ENCODE results near the gene UBLCP1. TPM values are rescaled to one million over a fixed set of nuclear protein-coding genes. Genes with fewer than 3 reads are reported as not detected.

UBLCP1 gene
- total RNA-seq, 1 donor from 2014 or later, result 35.7 TPM

GRCh38 chr5:159331093-159331973, 68.2 kb downstream of the UBLCP1 start:
- peak overlapping the region; percentile 74 for H3K4me3 Mint-ChIP-seq (ENCODE audit: unreplicated experiment)
- H3K36me3 Mint-ChIP-seq (ENCODE audit: unreplicated experiment), result no peaks in the 10 kb centered on the region
- H3K9me3 Mint-ChIP-seq (ENCODE audit: unreplicated experiment), result no peaks in the 10 kb centered on the region
- peaks cover 18% of the 10 kb centered on the region for H3K4me1 Mint-ChIP-seq (ENCODE audit: unreplicated experiment)
- H3K27ac Mint-ChIP-seq (ENCODE audit: unreplicated experiment), result peak overlapping the region; percentile 41
- peak; percentile 86 for TF ChIP-seq CTCF (IDR thresholded peaks at IDR 0.05)
- H3K27me3 Mint-ChIP-seq (ENCODE audit: unreplicated experiment), result peaks cover 23% of the 10 kb centered on the region
- peak; percentile 90 for DNase-seq (ENCODE audit: extremely low spot score, unreplicated experiment)

GRCh38 chr5:159332800-159333544, 69.9 kb downstream of the UBLCP1 start:
- no peak overlapping the region for H3K4me3 Mint-ChIP-seq (ENCODE audit: unreplicated experiment)
- DNase-seq (ENCODE audit: extremely low spot score, unreplicated experiment), result no peak

GRCh38 chr5:159333545-159333925, 70.4 kb downstream of the UBLCP1 start:
- no peak for DNase-seq (ENCODE audit: extremely low spot score, unreplicated experiment)
- no peak for TF ChIP-seq CTCF (IDR thresholded peaks at IDR 0.05)
- H3K4me3 Mint-ChIP-seq (ENCODE audit: unreplicated experiment), result no peak overlapping the region
- no peak overlapping the region for H3K27ac Mint-ChIP-seq (ENCODE audit: unreplicated experiment)
- no peaks in the 10 kb centered on the region for H3K36me3 Mint-ChIP-seq (ENCODE audit: unreplicated experiment)
- H3K4me1 Mint-ChIP-seq (ENCODE audit: unreplicated experiment), result peaks cover 25% of the 10 kb centered on the region
- peaks cover 4% of the 10 kb centered on the region for H3K9me3 Mint-ChIP-seq (ENCODE audit: unreplicated experiment)
- peaks cover 8% of the 10 kb centered on the region for H3K27me3 Mint-ChIP-seq (ENCODE audit: unreplicated experiment)

More at GRCh38 chr5:159332800-159333544, 69.9 kb downstream of the UBLCP1 start:
- H3K9me3 Mint-ChIP-seq (ENCODE audit: unreplicated experiment), result peaks cover 2% of the 10 kb centered on the region
- H3K27me3 Mint-ChIP-seq (ENCODE audit: unreplicated experiment), result peaks cover 8% of the 10 kb centered on the region
- H3K36me3 Mint-ChIP-seq (ENCODE audit: unreplicated experiment), result no peaks in the 10 kb centered on the region
- no peak overlapping the region for H3K27ac Mint-ChIP-seq (ENCODE audit: unreplicated experiment)
- peaks cover 25% of the 10 kb centered on the region for H3K4me1 Mint-ChIP-seq (ENCODE audit: unreplicated experiment)
- TF ChIP-seq CTCF (IDR thresholded peaks at IDR 0.05), result no peak

Other genes with a start within 250 kb of the UBLCP1 start
- 139 TPM in 2 replicates for gene EBF1, start 163.4 kb upstream of the UBLCP1 start, total RNA-seq
- 93.4 and 99.8 TPM in 2 replicates for gene RNF145, start 53.7 kb upstream of the UBLCP1 start, total RNA-seq
- gene IL12B, start 67.2 kb downstream of the UBLCP1 start, total RNA-seq, result not detected in 2 replicates